A549 (cell line): ENCODE results near the gene SEMA5A. TPM values are rescaled to one million over a fixed set of nuclear protein-coding genes. Genes with fewer than 3 reads are reported as not detected.

Source experiments
- ATAC-seq, 2 experiments: fragments of 200-7000 bp in 1 of 2; fragments of >200 bp in 1 of 2; cut with Nextera tagmentation in 1 of 2; cut with Tn5 transposase in 1 of 2; 3 replicates each; pipeline versions ENCODE4 v1.8.0 to v1.9.1; 2018 to 2020; ENCODE audit warnings: mild to moderate bottlenecking in 1 of 2, moderate library complexity in 1 of 2
- CTCF ChIA-PET: fragments of 300-600 bp; sonication (Branson Sonifier 250); formaldehyde crosslinking; extraction: SDS; loops from one replicate; lab custom pipeline; 2021; ENCODE audit warnings: antibody characterized with exemption, inconsistent platforms; lab: Yijun Ruan, JAX
- POLR2A ChIA-PET: fragments of 350-600 bp; formaldehyde crosslinking; extraction: SDS; loops from one replicate; lab custom pipeline; 2021; ENCODE audit warnings: antibody characterized with exemption, inconsistent platforms; lab: Yijun Ruan, JAX
- DNase-seq, 2 experiments: peaks; one replicate each; pipeline versions ENCODE4 v3.0.0 to v3.0.0-alpha.2; 2011 to 2016; ENCODE audit warnings: low read depth in 1 of 2, low spot score in 1 of 2
- FAIRE-seq: peaks from 2 replicates; lab custom pipeline; 2011; peaks lifted over from hg19 to GRCh38; lab: Jason Lieb, UNC
- H3K27ac ChIP-seq, 2 experiments: fragments of >200 bp; sonication (Bioruptor Twin); formaldehyde crosslinking; 3 replicates each; pipeline ENCODE4 v1.5.1; 2016 to 2017
- H3K4me1 ChIP-seq: fragments of >200 bp; sonication (Bioruptor Twin); formaldehyde crosslinking; 3 replicates; pipeline ENCODE4 v1.6.1; 2016
- H3K4me2 ChIP-seq: fragments of >200 bp; sonication (Bioruptor Twin); formaldehyde crosslinking; 3 replicates; pipeline ENCODE4 v1.6.1; 2016
- H3K4me3 ChIP-seq: fragments of >200 bp; sonication (Bioruptor Twin); formaldehyde crosslinking; 3 replicates; pipeline ENCODE4 v1.5.1; 2016
- H3K9me3 ChIP-seq: fragments of >200 bp; sonication (Bioruptor Twin); formaldehyde crosslinking; 3 replicates; pipeline ENCODE4 v1.6.1; 2016
- CBX2 ChIP-seq: fragments of 200-600 bp; sonication (generic); IDR thresholded peaks from 2 replicates; pipeline ENCODE4 v1.6.1; 2016; ENCODE audit warnings: low read depth, mild to moderate bottlenecking, borderline replicate concordance
- CHD2 ChIP-seq: fragments of 150-350 bp; IDR thresholded peaks from 2 replicates; pipeline ENCODE4 v1.6.1; 2014; ENCODE audit warnings: low read length; ENCODE audit not compliant: partially characterized antibody
- CTCF ChIP-seq: fragments of >200 bp; sonication (Bioruptor Twin); formaldehyde crosslinking; IDR thresholded peaks from 3 replicates; pipeline ENCODE4 v1.5.1; 2016
- EHF ChIP-seq: fragments of 250-450 bp; sonication (Bioruptor Pico); IDR thresholded peaks from 2 replicates; pipeline ENCODE4 v1.5.0; 2020; ENCODE audit warnings: mild to moderate bottlenecking
- EP300 ChIP-seq, 2 experiments: fragments of >200 bp; sonication (Bioruptor Twin); formaldehyde crosslinking; IDR thresholded peaks; 2 replicates in 1 of 2; 3 replicates in 1 of 2; pipeline ENCODE4 v1.6.1; 2016 to 2017
- FOSL2 ChIP-seq, 2 experiments: fragments of 450-650 bp in 1 of 2; fragments of >200 bp in 1 of 2; sonication (Bioruptor Twin) in 1 of 2; formaldehyde crosslinking; IDR thresholded peaks; 2 replicates each; pipeline versions ENCODE4 v1.5.0 to v1.6.1; 2016 to 2020; ENCODE audit warnings: mild to moderate bottlenecking in 1 of 2, moderate library complexity in 1 of 2
- HOXA7 ChIP-seq: fragments of 250-450 bp; sonication (Bioruptor Pico); IDR thresholded peaks from 2 replicates; pipeline ENCODE4 v1.5.0; 2020; ENCODE audit warnings: mild to moderate bottlenecking, moderate library complexity
- HOXB5 ChIP-seq: fragments of 250-450 bp; sonication (Bioruptor Pico); IDR thresholded peaks from 2 replicates; pipeline ENCODE4 v1.5.0; 2020; ENCODE audit warnings: mild to moderate bottlenecking, moderate library complexity
- JUN ChIP-seq, 2 experiments: fragments of >200 bp; sonication (Bioruptor Twin); formaldehyde crosslinking; IDR thresholded peaks; 2 replicates in 1 of 2; 3 replicates in 1 of 2; pipeline ENCODE4 v1.6.1; 2016 to 2017
- JUNB ChIP-seq: fragments of >200 bp; sonication (Bioruptor Twin); formaldehyde crosslinking; IDR thresholded peaks from 2 replicates; pipeline ENCODE4 v1.6.1; 2016
- KDM5A ChIP-seq: fragments of 200-600 bp; sonication (generic); IDR thresholded peaks from 2 replicates; pipeline ENCODE4 v1.6.1; 2016; ENCODE audit warnings: antibody characterized with exemption, mild to moderate bottlenecking
- MAFK ChIP-seq: fragments of 450-650 bp; IDR thresholded peaks from 2 replicates; pipeline ENCODE4 v1.6.1; 2014; ENCODE audit not compliant: partially characterized antibody
- MYC ChIP-seq: IDR thresholded peaks from 2 replicates; pipeline ENCODE4 v1.6.1; 2012; ENCODE audit warnings: mild to moderate bottlenecking, inconsistent platforms, low read length, improper control_type of control experiment, borderline replicate concordance
- NFE2L2 ChIP-seq: fragments of 150-350 bp; conservative IDR thresholded peaks from 2 replicates; pipeline ENCODE4 v1.6.1; 2014; ENCODE audit warnings: low read length
- RAD21 ChIP-seq, 2 experiments: fragments of >200 bp in 1 of 2; sonication (Bioruptor Twin) in 1 of 2; formaldehyde crosslinking in 1 of 2; IDR thresholded peaks in 1 of 2; conservative IDR thresholded peaks in 1 of 2; 2 replicates in 1 of 2; 3 replicates in 1 of 2; pipeline ENCODE4 v1.6.1; 2012 to 2018; ENCODE audit warnings: inconsistent platforms in 1 of 2
- REST ChIP-seq: fragments of 200-600 bp; sonication (generic); IDR thresholded peaks from 2 replicates; pipeline ENCODE4 v1.6.1; 2016; ENCODE audit warnings: antibody characterized with exemption, mild to moderate bottlenecking, moderate library complexity
- RFX5 ChIP-seq: fragments of 450-650 bp; IDR thresholded peaks from 2 replicates; pipeline ENCODE4 v1.7.1; 2014; ENCODE audit warnings: antibody characterized with exemption, mild to moderate bottlenecking, moderate library complexity
- SREBF2 ChIP-seq: fragments of 450-650 bp; IDR thresholded peaks from 2 replicates; pipeline ENCODE4 v1.6.1; 2014; ENCODE audit warnings: mild to moderate bottlenecking, moderate library complexity
- ZC3H11A ChIP-seq: fragments of 450-650 bp; IDR thresholded peaks from 2 replicates; pipeline ENCODE4 v1.6.1; 2014; ENCODE audit warnings: antibody characterized with exemption, mild to moderate bottlenecking
- ZSCAN20 ChIP-seq: fragments of 250-450 bp; sonication (Bioruptor Pico); IDR thresholded peaks from 2 replicates; pipeline ENCODE4 v1.8.0; 2022; ENCODE audit warnings: mild to moderate bottlenecking, moderate library complexity
- WGBS: methylation state at CpG from one replicate; pipeline ENCODE4 v1.1.6; 2017; ENCODE audit errors: missing lambda C conversion rate; 5-methylcytosine and 5-hydroxymethylcytosine counted together
- polyA plus RNA-seq, 4 experiments: library from polyadenylated mRNA; depleted of rRNA in 3 of 4; stranded (reverse); fragments of >200 nt; fragmentation: RNase III in 1 of 4; extraction: RNeasy Plus Mini Kit Qiagen cat#74134 plus additional on column Dnase treatment in 1 of 4; gene quantifications; 2 replicates in 3 of 4; 3 replicates in 1 of 4; pipeline ENCODE4 v1.2.3, GENCODE V29; 2011 to 2017
- TF ChIP-seq, protein P1 (sequence below): fragments of 250-450 bp; sonication (Bioruptor Pico); IDR thresholded peaks from 2 replicates; pipeline ENCODE4 v1.5.0; 2021; ENCODE audit warnings: mild to moderate bottlenecking, moderate library complexity, borderline replicate concordance
- TF ChIP-seq, protein P2 (sequence below): fragments of 150-350 bp; IDR thresholded peaks from 2 replicates; pipeline ENCODE4 v1.6.1; 2014; ENCODE audit warnings: low read depth, mild to moderate bottlenecking, low read length

SEMA5A gene
- polyA plus RNA-seq, 2 of the 4 experiments (the other 2 are of a cell fraction) = not detected

DNA sequence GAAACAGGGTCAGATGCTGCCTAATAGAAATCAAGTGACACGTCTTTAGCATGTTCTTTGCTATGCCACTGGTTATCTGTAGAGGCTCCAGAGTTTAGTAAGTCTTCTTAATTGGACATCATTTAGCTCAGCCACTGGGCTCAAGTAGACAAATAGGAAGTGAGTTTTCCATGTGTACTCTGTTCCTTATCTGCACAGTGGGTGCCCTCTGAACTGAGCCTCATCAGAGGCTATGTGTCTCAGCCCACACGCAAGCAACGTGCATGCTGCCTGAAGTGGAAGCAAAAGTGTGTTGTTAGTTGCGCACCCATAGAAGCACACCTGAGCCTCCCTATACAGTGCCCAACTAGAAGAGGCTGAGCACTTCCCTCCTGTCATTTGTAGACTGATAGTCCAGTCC, 134.7 kb downstream of the SEMA5A start:
- ChIA-PET CTCF (no interaction called here), POLR2A (no interaction called here)
- ATAC-seq (no peak), FAIRE-seq (no peak), DNase-seq (no peak)
- no peak overlapping the region for H3K4me2 ChIP-seq
- H3K4me1 ChIP-seq = no peaks in the 10 kb centered on the region
- no peak overlapping the region for H3K27ac ChIP-seq
- TF ChIP-seq MYC (no peak), HOXB5 (CRISPR knock-in tag) (no peak), JUNB (no peak), CHD2 (no peak), RFX5 (no peak), MAFK (no peak), EP300 (IDR thresholded peaks at IDR 0.05) (no peak), NFE2L2 (no peak), SREBF2 (no peak), JUN (IDR thresholded peaks at IDR 0.05) (no peak), REST (no peak)
- TF ChIP-seq, protein P1, sequence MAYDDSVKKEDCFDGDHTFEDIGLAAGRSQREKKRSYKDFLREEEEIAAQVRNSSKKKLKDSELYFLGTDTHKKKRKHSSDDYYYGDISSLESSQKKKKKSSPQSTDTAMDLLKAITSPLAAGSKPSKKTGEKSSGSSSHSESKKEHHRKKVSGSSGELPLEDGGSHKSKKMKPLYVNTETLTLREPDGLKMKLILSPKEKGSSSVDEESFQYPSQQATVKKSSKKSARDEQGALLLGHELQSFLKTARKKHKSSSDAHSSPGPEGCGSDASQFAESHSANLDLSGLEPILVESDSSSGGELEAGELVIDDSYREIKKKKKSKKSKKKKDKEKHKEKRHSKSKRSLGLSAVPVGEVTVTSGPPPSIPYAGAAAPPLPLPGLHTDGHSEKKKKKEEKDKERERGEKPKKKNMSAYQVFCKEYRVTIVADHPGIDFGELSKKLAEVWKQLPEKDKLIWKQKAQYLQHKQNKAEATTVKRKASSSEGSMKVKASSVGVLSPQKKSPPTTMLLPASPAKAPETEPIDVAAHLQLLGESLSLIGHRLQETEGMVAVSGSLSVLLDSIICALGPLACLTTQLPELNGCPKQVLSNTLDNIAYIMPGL (CRISPR knock-in tag) = no peak
- TF ChIP-seq, protein P2, sequence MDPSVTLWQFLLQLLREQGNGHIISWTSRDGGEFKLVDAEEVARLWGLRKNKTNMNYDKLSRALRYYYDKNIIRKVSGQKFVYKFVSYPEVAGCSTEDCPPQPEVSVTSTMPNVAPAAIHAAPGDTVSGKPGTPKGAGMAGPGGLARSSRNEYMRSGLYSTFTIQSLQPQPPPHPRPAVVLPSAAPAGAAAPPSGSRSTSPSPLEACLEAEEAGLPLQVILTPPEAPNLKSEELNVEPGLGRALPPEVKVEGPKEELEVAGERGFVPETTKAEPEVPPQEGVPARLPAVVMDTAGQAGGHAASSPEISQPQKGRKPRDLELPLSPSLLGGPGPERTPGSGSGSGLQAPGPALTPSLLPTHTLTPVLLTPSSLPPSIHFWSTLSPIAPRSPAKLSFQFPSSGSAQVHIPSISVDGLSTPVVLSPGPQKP = no peak
- TF ChIP-seq, all 56 proteins: peak for 0
- 9% methylated on average over 4 of the region's 4 CpGs for WGBS
- Histone ChIP-seq H3K4me3 (no peak overlapping the region), H3K9me3 (no peaks in the 10 kb centered on the region)

GRCh38 chr5:9409413-9409960, 136.4 kb downstream of the SEMA5A start:
- Histone ChIP-seq H3K4me2 (no peak overlapping the region), H3K4me1 (no peaks in the 10 kb centered on the region), H3K9me3 (no peaks in the 10 kb centered on the region), H3K27ac (no peak overlapping the region), H3K4me3 (no peak overlapping the region)
- TF ChIP-seq ZSCAN20 = no peak
- no peak for TF ChIP-seq JUN (IDR thresholded peaks at IDR 0.05)
- TF ChIP-seq ZC3H11A = no peak
- TF ChIP-seq CBX2 = no peak
- no peak for TF ChIP-seq HOXA7 (CRISPR knock-in tag)
- TF ChIP-seq FOSL2 (IDR thresholded peaks at IDR 0.05) = no peak
- TF ChIP-seq FOSL2 (CRISPR knock-in tag; IDR thresholded peaks at IDR 0.05) = no peak
- no peak for TF ChIP-seq CTCF
- TF ChIP-seq KDM5A = no peak
- no peak for TF ChIP-seq RAD21 (conservative IDR thresholded peaks at IDR 0.05 in 1 of 2, IDR thresholded peaks at IDR 0.05 in 1 of 2)
- TF ChIP-seq EHF = no peak
- 3% methylated on average over 10 of the region's 10 CpGs for WGBS
- CTCF ChIA-PET = no interaction called here
- no peak for DNase-seq
- no peak for FAIRE-seq
- POLR2A ChIA-PET = no interaction called here
- no peak for ATAC-seq
